GM21515 (cell line): ENCODE data around the gene ADGRB3.
"Not testable (repeated sequence)": the region's sequence is repeated elsewhere in the genome, so short reads cannot be mapped to it uniquely, and the experiment has no call there.

Source experiments
- ATAC-seq: cut with Tn5 transposase; IDR thresholded peaks from one replicate; pipeline ENCODE4 v1.9.1; 2021; ENCODE audit not compliant: unreplicated experiment

Gene ADGRB3

DNA sequence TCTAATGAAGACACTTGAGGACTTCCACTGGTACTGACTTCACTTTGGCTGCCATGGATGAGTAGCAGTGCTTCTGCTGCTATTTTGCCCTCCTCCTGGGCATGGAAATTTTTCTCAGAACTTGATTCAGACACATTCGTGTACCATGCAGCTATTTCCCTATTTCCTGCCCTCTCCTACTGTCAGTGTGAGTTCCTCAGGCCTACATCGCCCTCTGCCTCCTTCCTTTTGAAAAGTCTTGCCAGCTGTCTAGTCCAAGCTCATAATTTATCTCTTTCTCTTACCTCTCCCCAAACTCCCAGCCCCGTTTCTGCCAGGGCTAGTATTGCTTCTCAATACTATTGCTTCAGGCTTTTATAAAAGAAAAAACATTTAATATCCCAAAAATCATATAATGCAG, 470.2 kb downstream of the ADGRB3 start:
- no peak for ATAC-seq

DNA sequence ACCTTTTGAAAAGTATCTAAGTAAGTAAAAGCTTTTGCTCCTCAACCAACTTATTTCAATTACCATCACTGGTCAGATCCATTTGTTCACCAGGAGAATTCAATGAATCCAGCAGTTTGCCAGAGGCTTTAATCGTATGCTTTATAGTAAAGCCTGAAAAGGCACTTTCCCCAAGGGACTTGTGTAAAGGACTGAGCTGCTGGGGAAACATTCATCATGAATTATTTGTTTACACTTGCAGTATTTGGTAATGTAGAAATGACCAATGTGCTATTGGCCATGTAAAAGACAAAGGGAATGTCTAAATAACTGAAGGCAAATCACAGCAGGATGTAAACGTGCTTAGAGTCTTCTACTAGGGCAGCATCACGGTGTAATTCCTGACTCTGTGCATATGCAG, 471.4 kb downstream of the ADGRB3 start:
- ATAC-seq: no peak

DNA sequence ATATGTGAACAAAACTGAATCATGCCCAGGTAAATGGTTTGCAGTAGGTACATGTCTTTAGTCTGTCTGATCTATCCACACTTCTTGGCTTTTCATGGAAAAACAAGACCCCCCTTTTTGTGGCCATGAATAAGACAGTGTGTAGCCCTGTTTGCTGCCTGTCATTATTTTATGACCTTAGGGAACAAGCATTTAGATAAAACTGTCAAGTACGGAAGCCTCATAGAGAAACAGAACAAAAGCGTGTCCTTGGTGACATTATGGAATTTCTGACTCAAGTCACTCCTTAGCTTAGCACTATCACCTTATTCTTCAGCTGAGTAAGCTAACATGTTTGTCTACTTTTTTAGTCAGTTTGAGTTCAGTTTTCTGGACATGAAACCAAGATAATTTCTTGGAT, 476.2 kb downstream of the ADGRB3 start:
- no peak for ATAC-seq

DNA sequence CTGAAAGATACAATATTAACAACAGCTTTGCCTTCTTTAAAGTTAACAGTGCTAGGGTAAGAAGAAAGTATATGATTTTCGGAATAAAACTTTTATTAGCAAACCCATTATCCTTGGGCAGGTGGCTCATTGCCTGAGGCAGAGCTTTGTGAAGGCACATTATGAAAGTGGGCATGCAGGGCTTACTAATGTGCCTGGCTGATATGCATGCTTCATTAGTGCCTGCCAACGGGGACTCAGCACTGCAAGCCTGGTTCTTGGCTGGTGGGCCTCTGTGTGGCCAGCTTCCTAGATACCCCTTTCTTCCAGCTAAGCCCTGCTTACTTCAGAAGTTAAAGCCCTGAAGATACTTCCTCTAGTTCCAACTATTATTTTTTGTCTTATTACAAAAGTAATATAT, 481.6 kb downstream of the ADGRB3 start:
- no peak for ATAC-seq

DNA sequence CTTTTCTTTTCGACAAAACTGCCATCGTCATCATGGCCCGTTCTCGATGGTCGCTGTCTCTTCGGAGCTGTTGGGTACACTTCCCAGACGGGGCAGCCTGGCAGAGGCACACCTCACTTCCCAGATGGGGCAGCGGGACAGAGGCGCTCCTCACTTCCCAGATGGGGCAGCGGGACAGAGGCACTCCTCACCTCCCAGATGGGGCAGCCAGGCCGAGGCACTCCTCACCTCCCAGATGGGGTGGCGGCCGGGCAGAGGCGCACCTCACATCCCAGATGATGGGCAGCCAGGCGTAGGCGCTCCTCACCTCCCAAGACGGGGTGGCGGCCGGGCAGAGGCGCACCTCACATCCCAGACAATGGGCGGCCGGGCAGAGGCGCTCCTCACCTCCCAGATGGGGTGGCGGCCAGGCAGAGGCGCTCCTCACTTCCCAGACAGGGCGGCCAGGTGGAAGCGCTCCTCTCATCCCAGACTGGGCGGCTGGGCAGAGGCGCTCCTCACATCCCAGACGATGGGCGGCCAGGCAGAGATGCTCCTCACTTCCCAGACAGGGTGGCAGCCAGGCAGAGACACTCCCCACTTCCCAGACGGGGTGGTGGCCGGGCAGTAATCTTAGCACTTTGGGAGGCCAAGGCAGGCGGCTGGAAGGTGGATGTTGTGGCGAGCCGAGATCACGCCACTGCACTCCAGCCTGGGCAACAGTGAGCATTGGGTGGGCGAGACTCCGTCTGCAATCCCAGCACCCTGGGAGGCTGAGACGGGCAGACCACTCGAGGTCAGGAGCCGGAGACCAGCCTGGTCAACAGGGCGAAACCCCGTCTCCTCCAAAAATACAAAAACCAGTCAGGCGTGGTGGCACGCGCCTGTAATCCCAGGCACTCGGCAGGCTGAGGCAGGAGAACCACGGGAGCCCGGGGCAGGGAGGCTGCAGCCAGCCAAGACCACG, 486.7 kb downstream of the ADGRB3 start:
- not testable (repeated sequence) for ATAC-seq

DNA sequence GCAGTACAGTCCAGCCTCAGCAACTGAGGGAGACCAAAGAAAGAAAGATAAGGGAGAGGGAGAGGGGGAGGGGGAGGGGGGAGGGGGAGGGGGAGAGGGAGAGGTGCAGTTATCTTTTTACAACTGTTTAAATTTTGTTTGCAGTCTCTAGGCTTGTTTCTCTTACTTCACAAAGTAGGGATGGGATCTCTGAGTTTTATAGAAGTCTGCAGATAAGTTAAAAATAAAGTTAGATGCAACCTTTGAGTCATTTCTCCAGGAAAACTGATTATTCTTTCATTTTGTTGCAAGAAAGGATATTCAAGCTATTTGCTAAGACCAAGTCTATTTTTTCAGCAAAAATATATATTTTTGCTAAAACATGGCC, 487.3 kb downstream of the ADGRB3 start:
- no peak for ATAC-seq

DNA sequence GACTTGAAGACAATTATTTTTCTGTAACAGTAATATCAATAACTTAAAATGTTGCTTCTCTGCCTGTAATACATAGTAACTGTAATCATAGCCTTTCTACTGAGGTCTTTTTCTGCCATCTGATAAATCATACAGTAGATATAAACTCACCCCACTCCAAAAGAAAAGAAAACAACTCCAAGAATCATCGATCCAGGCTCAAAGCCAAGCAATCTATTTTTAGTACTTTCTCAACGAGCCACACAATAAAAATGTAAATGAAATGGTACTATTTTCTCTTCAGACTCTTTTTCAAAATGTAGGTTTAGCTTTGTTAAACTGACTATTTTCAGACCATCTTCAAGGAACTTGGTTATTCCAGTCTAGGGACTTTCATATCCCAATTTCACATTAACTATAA, 493.3 kb downstream of the ADGRB3 start:
- no peak for ATAC-seq

DNA sequence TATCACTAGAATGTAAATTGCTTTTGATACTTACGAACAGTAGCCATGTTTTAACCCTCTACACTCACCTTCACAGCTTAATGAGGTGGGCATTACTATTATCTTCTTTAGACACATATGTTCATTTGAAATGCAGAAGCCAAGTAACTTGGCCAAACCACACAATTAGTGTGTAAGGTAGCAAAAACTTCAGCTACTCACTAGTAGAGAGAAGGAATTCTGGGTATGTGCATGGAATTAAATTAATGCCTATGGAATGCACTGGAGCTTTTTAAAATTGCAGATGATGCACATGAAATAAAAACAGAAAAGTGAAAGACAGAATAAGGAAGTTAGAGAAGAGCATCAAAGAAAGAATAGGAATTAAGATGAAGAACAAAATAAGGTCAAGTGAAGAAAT, 494.0 kb downstream of the ADGRB3 start:
- no peak for ATAC-seq

DNA sequence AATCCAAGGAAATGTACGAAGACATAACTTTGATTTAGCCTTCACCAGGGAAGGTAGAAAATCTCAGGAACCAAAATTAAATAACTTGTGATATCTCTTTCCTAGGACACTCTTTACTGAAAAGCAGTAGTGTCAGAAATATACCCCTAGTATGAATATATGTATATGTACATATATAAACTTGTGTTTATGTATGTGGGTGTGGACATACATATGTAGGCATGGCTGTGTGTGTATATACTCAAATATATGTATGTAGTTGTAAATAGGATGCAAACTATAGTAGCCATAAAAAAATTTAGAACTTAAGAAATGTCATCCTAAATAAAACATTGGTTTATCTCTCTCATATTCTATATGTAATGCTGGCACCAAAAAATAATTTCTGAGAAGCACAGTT, 500.8 kb downstream of the ADGRB3 start:
- ATAC-seq: no peak

DNA sequence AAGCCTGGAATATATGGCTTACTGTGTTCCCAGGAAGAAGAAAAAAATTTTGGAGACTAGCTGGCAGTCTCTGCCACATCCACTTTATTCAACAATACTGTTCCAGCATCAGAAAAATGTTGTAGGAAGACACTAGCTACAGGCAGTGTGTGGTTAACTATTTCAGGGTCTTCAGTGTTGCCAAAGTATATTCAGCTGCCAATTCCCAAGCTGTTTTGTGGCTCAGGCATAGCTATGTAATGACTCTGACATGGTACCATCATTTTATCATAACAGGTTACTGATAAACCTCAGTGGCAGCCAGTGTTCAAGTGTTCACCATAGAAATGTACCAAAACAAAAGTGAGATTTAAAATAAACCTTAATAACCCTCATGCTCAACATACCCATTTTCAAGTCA, 503.1 kb downstream of the ADGRB3 start:
- ATAC-seq: no peak

DNA sequence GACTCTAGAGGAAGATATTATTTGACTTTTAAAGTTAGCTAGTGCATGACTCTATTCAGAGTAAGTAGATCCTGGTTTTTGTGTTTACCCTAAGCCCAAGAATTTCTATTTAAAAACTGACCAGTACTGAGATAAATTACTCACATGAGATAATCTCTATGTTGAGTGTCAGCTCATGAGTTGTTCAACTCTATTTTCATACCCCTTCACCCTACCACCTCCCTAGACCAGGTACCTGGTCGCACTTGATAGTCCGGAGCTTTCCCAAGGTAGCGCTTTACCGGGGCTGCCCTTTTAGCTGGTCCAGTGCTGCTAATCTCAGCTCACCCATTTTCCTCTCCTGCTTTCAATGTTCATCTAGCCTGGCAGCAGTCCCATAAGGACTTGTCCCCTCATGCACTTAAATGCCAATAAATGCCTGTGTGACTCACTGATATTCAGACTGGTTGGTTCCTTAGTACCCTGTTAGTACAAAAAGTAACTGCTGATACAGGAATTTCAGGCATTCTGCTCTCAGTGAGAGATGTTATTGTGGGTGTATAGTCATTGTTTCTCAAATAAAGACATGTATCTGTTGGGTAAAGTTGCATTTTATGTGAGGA, 503.9 kb downstream of the ADGRB3 start:
- no peak for ATAC-seq

DNA sequence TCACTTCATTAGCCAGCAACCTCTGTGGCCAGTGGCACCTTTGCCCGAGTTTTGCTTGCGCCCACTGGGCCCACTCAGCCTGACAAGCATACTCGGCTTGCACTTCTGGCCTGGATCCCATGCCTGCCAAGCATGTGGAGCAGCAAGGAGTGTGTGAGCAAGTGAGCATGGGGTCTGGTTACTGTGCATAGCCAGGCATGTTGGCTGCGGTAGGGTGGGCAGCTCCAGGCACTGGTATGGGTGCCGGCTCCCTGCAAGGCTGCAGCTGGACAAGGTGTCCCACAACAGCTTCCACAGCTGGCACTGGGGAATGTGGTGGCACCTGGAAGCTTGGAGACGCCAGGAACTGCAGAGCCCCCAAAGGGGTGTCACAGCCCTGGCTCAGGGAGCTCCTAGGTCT, 510.0 kb downstream of the ADGRB3 start:
- ATAC-seq: no peak

DNA sequence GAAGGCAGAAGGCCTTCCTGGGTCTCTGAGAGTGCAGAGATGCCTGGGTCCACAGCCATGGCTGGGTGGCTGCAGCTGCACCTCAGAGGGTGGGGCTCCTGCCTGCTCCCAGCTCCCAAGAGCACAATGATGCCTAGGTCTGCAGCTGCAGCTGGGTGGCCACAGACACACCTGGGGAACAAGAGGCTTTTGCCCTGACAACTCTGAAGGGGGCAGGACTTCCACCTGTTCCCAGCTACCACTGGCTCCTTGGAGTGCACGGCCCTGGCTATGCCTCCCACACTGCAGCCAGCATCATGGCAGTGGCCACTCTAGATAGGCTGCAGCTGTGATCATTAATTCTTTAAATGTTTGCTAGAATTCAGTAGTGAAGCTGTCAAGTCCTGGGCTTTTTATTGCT, 511.3 kb downstream of the ADGRB3 start:
- ATAC-seq: no peak

DNA sequence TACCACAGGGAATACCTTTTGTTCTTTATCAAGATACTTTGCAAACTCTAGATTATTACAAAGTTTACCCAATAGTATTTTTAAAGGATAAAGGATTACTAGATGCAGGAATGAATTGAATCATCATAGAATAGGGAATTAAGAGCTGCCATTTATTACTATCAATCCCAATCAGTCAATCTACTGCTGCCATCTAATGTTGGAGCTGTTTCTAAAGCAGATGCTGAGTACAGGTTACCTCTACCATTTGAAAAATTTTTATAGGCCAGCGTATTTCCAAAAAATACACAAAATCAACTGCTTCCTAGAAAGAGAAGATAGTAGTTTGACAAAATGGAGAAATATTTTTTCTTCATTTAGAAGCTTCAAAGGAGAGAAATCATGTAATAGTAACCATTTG, 520.4 kb downstream of the ADGRB3 start:
- ATAC-seq: no peak

DNA sequence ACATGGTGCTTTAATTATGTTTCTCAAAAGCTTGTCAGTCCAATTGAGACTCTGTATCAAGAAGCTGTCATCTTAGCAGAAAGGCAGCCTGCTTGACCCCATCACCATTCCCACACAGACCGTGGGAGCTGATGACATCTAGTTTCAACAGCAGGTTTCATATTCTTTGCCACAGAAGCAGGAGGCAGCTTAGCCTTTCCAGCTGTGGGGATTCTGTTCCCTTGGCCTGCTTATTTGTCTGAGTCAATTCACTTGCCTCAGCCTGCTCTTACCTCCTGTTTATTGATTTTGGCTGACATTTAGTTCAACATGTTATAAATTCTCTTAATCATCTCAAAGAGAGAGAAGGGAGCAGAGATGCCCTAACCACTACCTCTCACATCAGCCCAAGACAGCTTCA, 527.7 kb downstream of the ADGRB3 start:
- no peak for ATAC-seq

DNA sequence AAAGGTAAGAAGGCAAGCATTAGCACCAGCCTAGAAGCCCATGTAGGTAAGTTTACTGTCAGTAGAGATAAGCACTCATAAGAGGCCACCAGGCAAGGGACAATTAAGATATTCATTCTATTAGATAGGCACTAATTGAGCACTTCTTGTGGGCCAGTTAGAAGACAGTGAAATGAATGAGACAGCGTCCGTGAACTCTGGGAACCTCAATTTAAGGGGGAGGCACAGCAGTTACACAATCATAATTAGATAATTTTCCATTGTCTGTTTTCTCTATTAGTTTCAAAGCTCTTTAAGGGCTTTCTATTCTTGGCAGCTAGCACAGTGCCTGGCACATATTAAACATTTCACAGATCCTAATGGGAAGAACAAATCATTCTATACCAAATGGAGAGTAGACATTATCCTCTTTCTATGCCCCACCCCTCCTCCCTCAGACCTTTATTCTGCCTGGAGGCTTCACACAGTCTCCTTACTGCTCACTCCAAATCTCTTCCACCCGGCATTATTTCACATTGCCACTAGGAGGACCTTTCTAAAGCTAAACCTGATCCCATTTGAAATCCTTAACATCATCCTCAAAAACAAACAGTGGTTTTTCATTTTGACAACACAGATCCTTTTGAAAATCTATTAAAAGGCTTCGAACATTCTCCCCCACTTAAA, 529.6 kb downstream of the ADGRB3 start:
- ATAC-seq: no peak

DNA sequence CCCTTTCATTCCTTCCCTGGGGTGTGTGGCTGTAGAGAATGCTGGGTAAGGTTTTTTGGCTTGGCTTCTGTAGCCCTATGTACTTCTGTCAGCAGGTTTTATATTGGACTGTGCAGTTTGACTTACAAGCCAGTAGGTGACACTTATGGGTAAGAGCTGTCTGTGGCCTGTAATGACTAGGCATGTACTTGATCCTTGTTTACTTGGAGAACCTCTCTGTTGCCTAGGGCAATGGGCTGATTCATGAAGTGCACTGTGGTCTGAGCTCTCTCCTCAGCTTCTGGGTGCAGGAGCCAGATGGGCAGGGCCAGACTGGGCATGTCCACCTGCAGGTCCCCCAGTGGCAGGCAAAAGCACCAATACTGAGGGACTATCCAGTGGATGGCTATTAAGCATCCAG, 544.6 kb downstream of the ADGRB3 start:
- no peak for ATAC-seq

DNA sequence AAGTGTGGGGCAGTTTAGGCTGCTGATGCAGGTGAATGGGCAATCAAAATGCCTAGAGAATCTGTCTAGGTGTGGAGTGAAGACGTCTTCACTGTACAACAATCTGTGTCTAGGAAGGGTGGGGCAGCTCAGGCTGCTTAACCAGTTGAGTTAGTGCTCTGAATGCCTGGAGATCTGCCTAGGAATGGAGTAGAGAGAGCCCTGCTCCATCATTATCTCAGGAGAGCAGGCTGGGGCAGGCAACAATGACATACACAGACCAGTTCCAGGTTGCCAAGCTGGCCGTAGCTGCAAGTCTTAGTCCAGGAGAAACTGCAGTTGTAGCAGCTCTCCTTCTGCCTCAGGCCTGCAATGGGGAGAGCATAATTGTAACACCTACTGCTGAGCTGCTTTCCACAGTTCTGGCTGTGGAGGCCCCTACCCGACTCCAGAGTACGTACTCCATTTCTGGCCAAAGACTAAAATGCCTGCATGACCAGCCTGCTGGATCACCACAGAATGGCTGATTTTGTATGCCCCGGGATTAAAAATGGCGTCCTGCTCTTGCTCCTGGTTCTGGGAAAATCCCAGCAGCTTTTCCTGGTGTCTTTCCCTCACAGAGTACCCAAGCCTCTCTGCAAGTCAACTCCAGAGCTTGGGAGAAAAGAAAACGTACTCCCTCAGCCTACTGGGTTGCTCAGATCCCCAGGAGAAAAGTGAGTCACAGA, 545.4 kb downstream of the ADGRB3 start:
- ATAC-seq: no peak

DNA sequence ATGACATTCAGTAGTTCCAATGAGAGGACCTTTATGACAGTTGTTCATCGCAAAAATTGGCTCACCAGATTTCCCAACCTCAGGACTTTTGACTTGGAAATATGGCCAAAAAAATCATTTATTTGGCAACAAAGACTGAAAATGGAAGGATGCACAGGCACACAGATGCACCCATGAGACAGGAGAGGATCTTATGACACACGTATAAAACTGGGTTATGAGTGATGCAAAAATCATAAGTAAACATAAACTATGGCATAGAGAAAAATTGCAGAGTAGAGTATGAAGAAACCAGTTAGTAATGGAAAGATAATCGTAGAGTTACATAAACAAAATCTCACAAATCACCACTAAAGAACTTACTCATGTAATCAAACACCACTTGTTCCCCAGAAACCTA, 546.9 kb downstream of the ADGRB3 start:
- ATAC-seq: no peak

DNA sequence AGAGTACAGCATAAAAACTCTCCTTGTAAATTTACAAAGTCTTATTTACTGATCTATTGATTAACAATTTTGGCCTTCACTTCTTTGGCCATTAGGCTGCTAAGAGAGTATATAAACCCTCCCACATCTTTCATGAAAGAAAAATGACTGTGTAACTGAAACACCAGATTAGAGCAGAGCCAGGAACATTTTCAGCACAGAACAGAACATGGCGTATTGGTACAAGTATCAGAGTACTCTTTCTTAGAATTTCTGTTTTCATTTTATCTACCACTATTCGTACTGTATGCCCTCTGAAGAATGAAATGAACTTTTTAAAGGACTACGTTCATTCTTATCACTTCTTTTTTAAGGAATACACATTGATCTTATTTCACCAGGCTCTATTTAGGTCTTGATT, 550.2 kb downstream of the ADGRB3 start:
- no peak for ATAC-seq

DNA sequence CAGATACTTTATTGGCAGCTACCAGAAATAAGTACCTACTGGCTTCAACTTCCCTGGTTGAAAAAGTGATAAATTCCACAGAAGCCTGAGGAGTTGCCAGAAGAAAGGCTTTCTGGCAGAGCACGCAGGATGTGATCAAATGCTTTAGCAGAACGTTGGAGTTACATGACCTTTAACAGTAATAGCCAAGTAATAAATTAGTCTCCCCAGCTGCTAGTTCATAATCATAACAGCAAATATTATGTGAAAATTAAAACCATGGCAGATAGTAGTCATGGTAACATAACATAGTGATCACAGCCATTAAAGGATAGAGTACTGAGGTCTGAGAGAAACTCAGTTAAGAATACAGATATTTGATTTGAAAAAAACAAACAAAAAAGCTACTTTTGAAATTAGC, 567.7 kb downstream of the ADGRB3 start:
- ATAC-seq: no peak

DNA sequence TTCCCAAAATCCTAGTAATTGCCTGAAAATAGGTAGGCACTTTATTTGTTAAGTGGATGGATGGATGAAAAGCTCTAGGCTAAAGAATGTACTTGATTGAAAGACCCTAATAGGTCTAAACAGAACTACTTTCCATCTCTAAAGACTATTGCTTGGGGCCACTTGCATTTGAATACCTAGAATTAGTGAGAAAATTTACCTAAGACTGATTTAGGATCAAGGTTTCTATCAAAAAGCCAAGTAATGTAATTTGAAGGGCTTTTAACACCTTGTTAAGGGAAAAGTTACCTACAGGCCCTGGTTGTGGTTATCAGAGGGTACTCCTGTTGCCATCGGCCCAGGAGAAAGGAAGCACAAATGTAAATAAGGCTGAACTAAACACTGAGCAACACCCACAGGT, 581.0 kb downstream of the ADGRB3 start:
- no peak for ATAC-seq
